ENCODE measurements around the gene CHKA.

Gene CHKA

GRCh38 chr11:68017980-68018729, 103.0 kb downstream of the CHKA start:
- no peak for DNase-seq (ENCODE audit: low spot score)
- in situ Hi-C loops (cut with MboI; ENCODE audit: low sequenced_read_pairs, unreplicated experiment) = no loop called here

GRCh38 chr11:68016904-68017817, 104.0 kb downstream of the CHKA start:
- no peak for TF ChIP-seq CTCF (IDR thresholded peaks at IDR 0.05; ENCODE audit: borderline replicate concordance, control extremely low read depth, extremely low read depth, insufficient read depth, missing control alignments)
- DNase-seq (ENCODE audit: low spot score) = no peak
- in situ Hi-C loops (cut with MboI; ENCODE audit: low sequenced_read_pairs, unreplicated experiment) = no loop called here

More at GRCh38 chr11:68017980-68018729, 103.0 kb downstream of the CHKA start:
- no peak for TF ChIP-seq CTCF (IDR thresholded peaks at IDR 0.05; ENCODE audit: borderline replicate concordance, control extremely low read depth, extremely low read depth, insufficient read depth, missing control alignments)

- DNase-seq (ENCODE audit: low spot score) = no peak
- in situ Hi-C loops (cut with MboI; ENCODE audit: low sequenced_read_pairs, unreplicated experiment) = no loop called here
- no peak for TF ChIP-seq CTCF (IDR thresholded peaks at IDR 0.05; ENCODE audit: borderline replicate concordance, control extremely low read depth, extremely low read depth, insufficient read depth, missing control alignments)
Measured at GRCh38 chr11:68016161-68016903, 104.9 kb downstream of the CHKA start.

GRCh38 chr11:68015467-68015866, 105.7 kb downstream of the CHKA start:
- in situ Hi-C loops (cut with MboI; ENCODE audit: low sequenced_read_pairs, unreplicated experiment) = no loop called here
- no peak for DNase-seq (ENCODE audit: low spot score)
- TF ChIP-seq CTCF (IDR thresholded peaks at IDR 0.05; ENCODE audit: borderline replicate concordance, control extremely low read depth, extremely low read depth, insufficient read depth, missing control alignments) = no peak

GRCh38 chr11:68014947-68015447, 106.2 kb downstream of the CHKA start:
- TF ChIP-seq CTCF (IDR thresholded peaks at IDR 0.05; ENCODE audit: borderline replicate concordance, control extremely low read depth, extremely low read depth, insufficient read depth, missing control alignments) = no peak
- DNase-seq (ENCODE audit: low spot score) = no peak
- in situ Hi-C loops (cut with MboI; ENCODE audit: low sequenced_read_pairs, unreplicated experiment) = no loop called here
